ENCODE measurements around the gene SOCS6. TPM values are rescaled to one million over a fixed set of nuclear protein-coding genes. Genes with fewer than 3 reads are reported as not detected.

The SOCS6 gene
- total and polyA plus RNA-seq, 2 of the 13 experiments (the other 11 are each of a cell fraction or from before 2014, with no cell fraction given), result 18.6 to 38.3 TPM

- ChIA-PET CTCF (ENCODE audit: low intra/inter-chr PET ratio, low total read pairs) (no interaction called here), POLR2A (interaction anchor here (0.6 to 5.1 kb wide), 6 partner anchors 10 to 101 kb away, joined by 3 to 46 read pairs (median 4); partner anchors contain the start of gene SOCS6)
- Histone ChIP-seq H4K20me1 (ENCODE audit: insufficient read depth, low read length) (no peaks in the 10 kb centered on the region), H3K9me3 (ENCODE audit: low read length) (no peaks in the 10 kb centered on the region), H3K4me1 (ENCODE audit: insufficient read depth, low read length) (peaks cover 76% of the 10 kb centered on the region), H2AFZ (ENCODE audit: low read length) (no peak overlapping the region), H3K4me2 (ENCODE audit: low read depth, low read length) (peak overlapping the region; percentile 81), H3K9ac (ENCODE audit: insufficient read depth, low read depth, low read length) (peak overlapping the region; percentile 64), H3K27ac (ENCODE audit: extremely low read length, insufficient read depth, low read length) (peak overlapping the region; percentile 97), H3K27me3 (ENCODE audit: control insufficient read depth in 1 of 2, insufficient read depth in 2 of 2, low read length in 2 of 2) (no peaks in the 10 kb centered on the region), H3K79me2 (ENCODE audit: insufficient read depth, low read length) (peaks cover 23% of the 10 kb centered on the region), H3K36me3 (replicated peaks in 1 of 2; ENCODE audit: control insufficient read depth in 1 of 2, insufficient read depth in 2 of 2, low read length in 2 of 2) (peaks cover 0 to 1% of the 10 kb centered on the region in 2 experiments; a peak in 2 of 5 replicates), H3K4me3 (replicated peaks in 1 of 3; ENCODE audit: insufficient read depth in 1 of 3, low read depth in 2 of 3, low read length in 3 of 3) (peak overlapping the region in 1 of 3 experiments; percentile 5; a peak in 1 of 6 replicates)
- no peak for FAIRE-seq
- intact Hi-C loops (cut with micrococcal nuclease; ENCODE audit: unreplicated experiment), result loop anchor here (1.0 to 5.0 kb wide), 3 partner anchors 39 to 100 kb away; no protein-coding TSS in a partner anchor
- in situ Hi-C loops (cut with HindIII; ENCODE audit: extremely low pct_ligation_motif_present, low pct_unique_long_range_greater_than_20kb), result loop anchor here (10.0 kb wide), 1 partner anchor 103 kb away; no protein-coding TSS in a partner anchor
- DNase-seq (ENCODE audit: low spot score), result peak; percentile 51
- 34% methylated on average over 5 of the region's 5 CpGs for WGBS (ENCODE audit: low lambda C conversion rate)
- ATAC-seq, result peak; percentile 5
- no TSS peak for BruUV-seq (replicated peaks)
- TF ChIP-seq RELA (CRISPR knock-in tag; IDR thresholded peaks at IDR 0.05) (no peak), TEF (CRISPR knock-in tag; IDR thresholded peaks at IDR 0.05) (peak; percentile 75; the same call in 1 of the 2 replicates), ZNF12 (CRISPR knock-in tag; IDR thresholded peaks at IDR 0.05) (no peak), YEATS4 (CRISPR knock-in tag; IDR thresholded peaks at IDR 0.05; ENCODE audit: borderline replicate concordance) (no peak), ZNF354B (CRISPR knock-in tag; IDR thresholded peaks at IDR 0.05) (no peak), ZNF761 (CRISPR knock-in tag; conservative IDR thresholded peaks at IDR 0.05) (0 out of 2 replicates have a peak, but pooled peaks have one; percentile 14), XRCC5 (optimal IDR thresholded peaks at IDR 0.05; ENCODE audit: low read length) (no peak), MYPOP (CRISPR knock-in tag; IDR thresholded peaks at IDR 0.05) (no peak), MNT (IDR thresholded peaks at IDR 0.05) (no peak), ZNF614 (CRISPR knock-in tag; IDR thresholded peaks at IDR 0.05; ENCODE audit: borderline replicate concordance) (0 out of 2 replicates have a peak, but pooled peaks have one; percentile 22), ZBTB3 (CRISPR knock-in tag; IDR thresholded peaks at IDR 0.05; ENCODE audit: borderline replicate concordance, low read depth) (no peak), ZNF280B (CRISPR knock-in tag; IDR thresholded peaks at IDR 0.05; ENCODE audit: borderline replicate concordance) (no peak), ZNF234 (CRISPR knock-in tag; conservative IDR thresholded peaks at IDR 0.05) (no peak), ZNF616 (CRISPR knock-in tag; IDR thresholded peaks at IDR 0.05; ENCODE audit: low read depth) (no peak), DBP (CRISPR knock-in tag; IDR thresholded peaks at IDR 0.05; ENCODE audit: not compliant biosample characterization) (no peak)
Observed at GRCh38 chr18:70331456-70332097, 42.7 kb downstream of the SOCS6 start.

Data from HepG2 (cell line).